IMR-90 (cell line): ENCODE results near the gene UPK3B.
"Not testable (repeated sequence)": the region's sequence is repeated elsewhere in the genome, so short reads cannot be mapped to it uniquely, and the experiment has no call there.

Experiments used
- BHLHE40 ChIP-seq: fragments of 150-350 bp; IDR thresholded peaks from 2 replicates; pipeline ENCODE4 v1.6.1; 2016; ENCODE audit warnings: mild to moderate bottlenecking, low read depth, low read length
- CEBPB ChIP-seq: IDR thresholded peaks from 2 replicates; pipeline ENCODE4 v1.6.1; 2012; ENCODE audit warnings: low read depth, low read length, improper control_type of control experiment
- CHD1 ChIP-seq: IDR thresholded peaks from 2 replicates; pipeline ENCODE4 v1.6.1; 2012; ENCODE audit warnings: low read depth, low read length, improper control_type of control experiment
- CTCF ChIP-seq: conservative IDR thresholded peaks from 2 replicates; pipeline ENCODE4 v1.5.1; 2012; ENCODE audit warnings: mild to moderate bottlenecking, low read depth, low read length, improper control_type of control experiment
- FOS ChIP-seq: fragments of 150-350 bp; IDR thresholded peaks from 2 replicates; pipeline ENCODE4 v1.6.1; 2016; ENCODE audit warnings: low read depth, low read length
- MAFK ChIP-seq: IDR thresholded peaks from 2 replicates; pipeline ENCODE4 v1.6.1; 2012; ENCODE audit warnings: low read depth, low read length, improper control_type of control experiment
- MAZ ChIP-seq: IDR thresholded peaks from 2 replicates; pipeline ENCODE4 v1.6.1; 2012; ENCODE audit warnings: low read depth, mild to moderate bottlenecking, low read length, improper control_type of control experiment, moderate library complexity, borderline replicate concordance
- MXI1 ChIP-seq: IDR thresholded peaks from 2 replicates; pipeline ENCODE4 v1.6.1; 2012; ENCODE audit warnings: low read depth, mild to moderate bottlenecking, low read length, moderate library complexity, borderline replicate concordance
- POLR2A ChIP-seq: IDR thresholded peaks from 2 replicates; pipeline ENCODE4 v1.6.1; 2012; ENCODE audit warnings: mild to moderate bottlenecking, low read depth, low read length
- RAD21 ChIP-seq: IDR thresholded peaks from 2 replicates; pipeline ENCODE4 v1.6.1; 2012; ENCODE audit warnings: low read length, improper control_type of control experiment
- RCOR1 ChIP-seq: IDR thresholded peaks from 2 replicates; pipeline ENCODE4 v1.6.1; 2012; ENCODE audit warnings: mild to moderate bottlenecking, low read length, improper control_type of control experiment; ENCODE audit not compliant: insufficient replicate concordance
- RFX5 ChIP-seq: IDR thresholded peaks from 2 replicates; pipeline ENCODE4 v1.8.0; 2012; ENCODE audit warnings: low read depth, mild to moderate bottlenecking, low read length, moderate library complexity
- SMC3 ChIP-seq: fragments of 150-350 bp; IDR thresholded peaks from 2 replicates; pipeline ENCODE4 v1.6.1; 2016; ENCODE audit warnings: low read depth, mild to moderate bottlenecking, antibody characterized with exemption, low read length, moderate library complexity
- USF2 ChIP-seq: fragments of 150-350 bp; IDR thresholded peaks from 2 replicates; pipeline ENCODE4 v1.6.1; 2017; ENCODE audit warnings: mild to moderate bottlenecking, antibody characterized with exemption, low read length, low read depth

GRCh38 chr7:76506643-76507042, 3.7 kb upstream of the UPK3B start:
- not testable (repeated sequence) for TF ChIP-seq POLR2A, CTCF, CHD1, RCOR1, SMC3, USF2, CEBPB, RAD21, MAFK, RFX5, MAZ, FOS, MXI1, BHLHE40
